Panc1 (cell line): ENCODE results near the gene PIGH. TPM values are rescaled to one million over a fixed set of nuclear protein-coding genes. Genes with fewer than 3 reads are reported as not detected.
"Not testable (repeated sequence)": the region's sequence is repeated elsewhere in the genome, so short reads cannot be mapped to it uniquely, and the experiment has no call there.

ENCODE experiments used
- ATAC-seq: fragments of 200-7000 bp; cut with Tn5 transposase; 2 replicates; pipeline ENCODE4 v1.9.1; 2020; ENCODE audit warnings: mild to moderate bottlenecking, moderate library complexity
- BruUV-seq: library from RNA; stranded (reverse); fragments of 400-500 nt; replicated peaks from 2 replicates; lab custom pipeline; 2021; lab: Mats Ljungman, UMichigan
- CTCF ChIA-PET: fragments of 300-600 bp; sonication (Branson Sonifier 250); formaldehyde crosslinking; loops from one replicate; lab custom pipeline; 2022; ENCODE audit warnings: antibody characterized with exemption; lab: Charles Lee
- POLR2A ChIA-PET: fragments of 300-600 bp; sonication (Branson Sonifier 250); formaldehyde crosslinking; loops from one replicate; lab custom pipeline; 2022; ENCODE audit warnings: antibody characterized with exemption; lab: Charles Lee
- DNase-seq: peaks from one replicate; pipeline ENCODE4 v3.0.0-alpha.2; 2010; ENCODE audit warnings: low read depth, low spot score
- H3K27ac ChIP-seq: 2 replicates; pipeline ENCODE4 v1.5.1; 2011; ENCODE audit warnings: mild to moderate bottlenecking, low read length, inconsistent platforms
- H3K27me3 ChIP-seq: fragments of 200-500 bp; sonication (Bioruptor generic); 2 replicates; pipeline ENCODE4 v1.6.0; 2014; ENCODE audit warnings: low read length, inconsistent platforms; ENCODE audit not compliant: control insufficient read depth, insufficient read depth
- H3K36me3 ChIP-seq: fragments of 200-500 bp; sonication (Bioruptor generic); 2 replicates; pipeline ENCODE4 v1.5.1; 2014; ENCODE audit warnings: inconsistent platforms, mild to moderate bottlenecking, low read length, moderate library complexity; ENCODE audit not compliant: control insufficient read depth, insufficient read depth
- H3K4me1 ChIP-seq: 2 replicates; pipeline ENCODE4 v1.5.1; 2011; ENCODE audit warnings: inconsistent platforms, mild to moderate bottlenecking, low read length, moderate library complexity; ENCODE audit not compliant: control insufficient read depth, insufficient read depth
- H3K4me3 ChIP-seq, 2 experiments: 2 replicates each; pipeline ENCODE4 v1.5.1; 2011 to 2012; ENCODE audit warnings: low read depth in 2 of 2, low read length in 2 of 2, mild to moderate bottlenecking in 2 of 2, inconsistent platforms in 1 of 2, moderate library complexity in 1 of 2
- H3K9me3 ChIP-seq: fragments of 200-500 bp; sonication (Bioruptor generic); 2 replicates; pipeline ENCODE4 v1.5.1; 2014; ENCODE audit warnings: low read depth, mild to moderate bottlenecking, inconsistent platforms, low read length, moderate library complexity; ENCODE audit not compliant: control insufficient read depth, insufficient read depth
- CTCF ChIP-seq: fragments of 450-650 bp; IDR thresholded peaks from 2 replicates; pipeline ENCODE4 v1.5.1; 2017; ENCODE audit warnings: mild to moderate bottlenecking
- POLR2AphosphoS5 ChIP-seq: IDR thresholded peaks from 2 replicates; pipeline ENCODE4 v1.6.1; 2012; ENCODE audit warnings: mild to moderate bottlenecking, low read depth, low read length, moderate library complexity
- REST ChIP-seq, 2 experiments: IDR thresholded peaks; 2 replicates each; pipeline ENCODE4 v1.6.1; 2011 to 2012; ENCODE audit warnings: low read depth in 2 of 2, control low read depth in 1 of 2, low read length in 1 of 2, mild to moderate bottlenecking in 1 of 2, moderate library complexity in 1 of 2; ENCODE audit not compliant: insufficient read depth in 1 of 2
- SIN3A ChIP-seq: IDR thresholded peaks from 2 replicates; pipeline ENCODE4 v1.6.1; 2012; ENCODE audit warnings: low read depth, mild to moderate bottlenecking, low read length, moderate library complexity, borderline replicate concordance; ENCODE audit not compliant: insufficient read depth
- TCF7L2 ChIP-seq: IDR thresholded peaks from 2 replicates; pipeline ENCODE4 v1.6.1; 2011; ENCODE audit warnings: mild to moderate bottlenecking, low read depth, low read length, inconsistent platforms
- in situ Hi-C: cut with HindIII; loops from 2 replicates; pipeline ENCODE4 v1.10.0; 2016; ENCODE audit warnings: low sequenced_read_pairs, low pct_unique_long_range_greater_than_20kb
- intact Hi-C: fragments of 100-400 bp; cut with micrococcal nuclease; formaldehyde crosslinking; loops from one replicate; pipeline ENCODE4 v1.10.0; 2022; ENCODE audit not compliant: unreplicated experiment
- total RNA-seq: library from RNA; stranded (reverse); gene quantifications from one replicate; pipeline ENCODE4 v1.2.1, GENCODE V29; 2021; ENCODE audit not compliant: unreplicated experiment

PIGH gene
- total RNA-seq, 1 experiment from 2014 or later = 13.3 TPM

GRCh38 chr14:67602995-67603545 is 3.0 kb upstream of the PIGH start:
- in situ Hi-C loops = no loop called here
- Histone ChIP-seq H3K27ac (no peak overlapping the region), H3K4me3 (no peak overlapping the region), H3K9me3 (no peaks in the 10 kb centered on the region), H3K27me3 (no peaks in the 10 kb centered on the region), H3K4me1 (no peaks in the 10 kb centered on the region), H3K36me3 (no peaks in the 10 kb centered on the region)
- no peak for ATAC-seq
- ChIA-PET CTCF (no interaction called here), POLR2A (no interaction called here)
- intact Hi-C loops = no loop called here
- BruUV-seq = no TSS peak
- no peak for DNase-seq
- no peak for TF ChIP-seq TCF7L2
- TF ChIP-seq CTCF = no peak
- TF ChIP-seq REST (IDR thresholded peaks at IDR 0.05; ENCODE audit: insufficient read depth in 1 of 2, low read depth in 2 of 2, low read length in 1 of 2) = no peak
- no peak for TF ChIP-seq SIN3A
- no peak for TF ChIP-seq POLR2AphosphoS5

GRCh38 chr14:67602076-67602475 is 2.0 kb upstream of the PIGH start:
- ChIA-PET POLR2A (no interaction called here), CTCF (no interaction called here)
- BruUV-seq = no TSS peak
- Histone ChIP-seq H3K36me3 (no peaks in the 10 kb centered on the region; the same call in 1 of the 2 replicates), H3K4me1 (no peaks in the 10 kb centered on the region), H3K27ac (no peak overlapping the region), H3K4me3 (no peak overlapping the region), H3K27me3 (no peaks in the 10 kb centered on the region), H3K9me3 (no peaks in the 10 kb centered on the region)
- DNase-seq (no peak), ATAC-seq (no peak)
- in situ Hi-C loops = no loop called here
- intact Hi-C loops = no loop called here
- no peak for TF ChIP-seq SIN3A
- TF ChIP-seq TCF7L2 = no peak
- TF ChIP-seq POLR2AphosphoS5 = no peak
- no peak for TF ChIP-seq CTCF

GRCh38 chr14:67600562-67600974 is 500 bp upstream of the PIGH start:
- H3K4me1 ChIP-seq, DNase-seq, BruUV-seq, CTCF ChIA-PET, H3K27me3 ChIP-seq, H3K9me3 ChIP-seq, ATAC-seq, in situ Hi-C loops, POLR2A ChIA-PET, H3K36me3 ChIP-seq, intact Hi-C loops: not testable (repeated sequence)
- Histone ChIP-seq H3K27ac (peak overlapping the region; percentile 68; the same call in 1 of the 2 replicates), H3K4me3 (peak overlapping the region; percentile 77 to 82)
